SK-N-SH (cell line): ENCODE data around the gene NOP16.
A peak's percentile ranks its signal among the peaks of the same experiment; 100 is the strongest.

Experiments used
- CTCF ChIP-seq: fragments of 200-600 bp; sonication (generic); IDR thresholded peaks from 2 replicates; pipeline ENCODE4 v1.6.1; 2017; ENCODE audit warnings: antibody characterized with exemption, mild to moderate bottlenecking, moderate library complexity
- GABPA ChIP-seq: IDR thresholded peaks from 2 replicates; pipeline ENCODE4 v1.4.0; 2012; ENCODE audit warnings: low read depth, mild to moderate bottlenecking
- REST ChIP-seq: IDR thresholded peaks from 2 replicates; pipeline ENCODE4 v1.6.1; 2012; ENCODE audit warnings: mild to moderate bottlenecking, low read depth, low read length, moderate library complexity
- SMC3 ChIP-seq: IDR thresholded peaks from 2 replicates; pipeline ENCODE4 v1.6.1; 2012; ENCODE audit warnings: low read depth, low read length, improper control_type of control experiment
- YY1 ChIP-seq: IDR thresholded peaks from 2 replicates; pipeline ENCODE4 v1.4.0; 2012; ENCODE audit warnings: low read depth, mild to moderate bottlenecking

GRCh38 chr5:176355400-176356178 lies 32.8 kb downstream of the NOP16 start:
- TF ChIP-seq SMC3 = no peak
- TF ChIP-seq GABPA = no peak
- peak; percentile 10; the same call in 1 of the 2 replicates for TF ChIP-seq CTCF
- TF ChIP-seq YY1 = no peak
- TF ChIP-seq REST = no peak
